HepG2 (cell line): ENCODE results near the gene LSM12. TPM values are rescaled to one million over a fixed set of nuclear protein-coding genes. Genes with fewer than 3 reads are reported as not detected.

Experiments used
- ASH2L ChIP-seq: fragments of 300-600, 200-600 bp; sonication (generic); IDR thresholded peaks from 2 replicates; pipeline ENCODE4 v1.7.0; 2017; ENCODE audit warnings: low read depth, mild to moderate bottlenecking, moderate library complexity, mixed read lengths, low read length; ENCODE audit not compliant: insufficient read length
- FUBP1 ChIP-seq: sonication (generic); formaldehyde crosslinking; IDR thresholded peaks from 2 replicates; pipeline ENCODE4 v1.5.1; 2020; ENCODE audit warnings: missing genetic modification reagents, mild to moderate bottlenecking, borderline replicate concordance
- HES4 ChIP-seq: sonication (generic); formaldehyde crosslinking; IDR thresholded peaks from 2 replicates; pipeline ENCODE4 v1.9.0; 2021; ENCODE audit warnings: mild to moderate bottlenecking, missing genetic modification reagents, borderline replicate concordance
- HOXA3 ChIP-seq: sonication (generic); formaldehyde crosslinking; IDR thresholded peaks from 2 replicates; pipeline ENCODE4 v1.5.0; 2020; ENCODE audit warnings: missing genetic modification reagents
- KMT2A ChIP-seq: sonication (generic); formaldehyde crosslinking; IDR thresholded peaks from 2 replicates; pipeline ENCODE4 v1.4.0; 2020; ENCODE audit warnings: missing genetic modification reagents
- MED13 ChIP-seq: sonication (generic); formaldehyde crosslinking; IDR thresholded peaks from 2 replicates; pipeline ENCODE4 v1.5.0; 2020; ENCODE audit warnings: missing genetic modification reagents
- MZF1 ChIP-seq: sonication (generic); formaldehyde crosslinking; IDR thresholded peaks from 2 replicates; pipeline ENCODE4 v1.8.1; 2023; ENCODE audit warnings: mild to moderate bottlenecking, missing genetic modification reagents, borderline replicate concordance
- NFYB ChIP-seq: sonication (generic); formaldehyde crosslinking; IDR thresholded peaks from 2 replicates; pipeline ENCODE4 v1.4.0; 2020; ENCODE audit warnings: missing genetic modification reagents
- RARG ChIP-seq: sonication (generic); formaldehyde crosslinking; IDR thresholded peaks from 2 replicates; pipeline ENCODE4 v1.4.0; 2020; ENCODE audit warnings: low read depth, mild to moderate bottlenecking, missing genetic modification reagents
- SIN3A ChIP-seq: IDR thresholded peaks from 2 replicates; pipeline ENCODE4 v1.6.1; 2011; ENCODE audit warnings: low read depth, mild to moderate bottlenecking, control low read depth, low read length, borderline replicate concordance
- TEAD2 ChIP-seq: sonication (generic); formaldehyde crosslinking; IDR thresholded peaks from 2 replicates; pipeline ENCODE4 v1.9.0; 2021; ENCODE audit warnings: missing genetic modification reagents
- TOPORS ChIP-seq: sonication (generic); formaldehyde crosslinking; IDR thresholded peaks from 2 replicates; pipeline ENCODE4 v1.8.0; 2023; ENCODE audit warnings: mild to moderate bottlenecking, missing genetic modification reagents
- WIZ ChIP-seq: sonication (generic); formaldehyde crosslinking; IDR thresholded peaks from 2 replicates; pipeline ENCODE4 v1.5.1; 2020; ENCODE audit warnings: mild to moderate bottlenecking, missing genetic modification reagents
- ZFP82 ChIP-seq: sonication (generic); formaldehyde crosslinking; IDR thresholded peaks from 2 replicates; pipeline ENCODE4 v1.5.1; 2020; ENCODE audit warnings: mild to moderate bottlenecking, missing genetic modification reagents, borderline replicate concordance
- ZFYVE20 ChIP-seq: sonication (generic); formaldehyde crosslinking; IDR thresholded peaks from 2 replicates; pipeline ENCODE4 v1.8.0; 2023; ENCODE audit warnings: low read depth, mild to moderate bottlenecking, moderate library complexity, missing genetic modification reagents, borderline replicate concordance
- ZNF12 ChIP-seq: sonication (generic); formaldehyde crosslinking; IDR thresholded peaks from 2 replicates; pipeline ENCODE4 v1.5.0; 2020; ENCODE audit warnings: missing genetic modification reagents
- ZNF230 ChIP-seq: sonication (generic); formaldehyde crosslinking; IDR thresholded peaks from 2 replicates; pipeline ENCODE4 v1.4.0; 2020; ENCODE audit warnings: mild to moderate bottlenecking, missing genetic modification reagents
- ZNF235 ChIP-seq: sonication (generic); formaldehyde crosslinking; IDR thresholded peaks from 2 replicates; pipeline ENCODE4 v1.8.1; 2023; ENCODE audit warnings: mild to moderate bottlenecking, missing genetic modification reagents, borderline replicate concordance
- ZNF329 ChIP-seq: sonication (generic); formaldehyde crosslinking; IDR thresholded peaks from 2 replicates; pipeline ENCODE4 v1.9.0; 2021; ENCODE audit warnings: low read depth, mild to moderate bottlenecking, missing genetic modification reagents
- ZNF337 ChIP-seq: sonication (generic); formaldehyde crosslinking; IDR thresholded peaks from 2 replicates; pipeline ENCODE4 v1.5.1; 2020; ENCODE audit warnings: missing genetic modification reagents, low read depth, mild to moderate bottlenecking, borderline replicate concordance
- ZNF33A ChIP-seq: sonication (generic); formaldehyde crosslinking; IDR thresholded peaks from 2 replicates; pipeline ENCODE4 v1.5.1; 2020; ENCODE audit warnings: missing genetic modification reagents, mild to moderate bottlenecking, moderate library complexity, borderline replicate concordance
- ZNF510 ChIP-seq: sonication (generic); formaldehyde crosslinking; IDR thresholded peaks from 2 replicates; pipeline ENCODE4 v1.4.0; 2020; ENCODE audit warnings: low read depth, mild to moderate bottlenecking, missing genetic modification reagents
- ZNF724P ChIP-seq: sonication (generic); formaldehyde crosslinking; IDR thresholded peaks from 2 replicates; pipeline ENCODE4 v1.8.0; 2022; ENCODE audit warnings: missing genetic modification reagents, borderline replicate concordance
- ZSCAN29 ChIP-seq: sonication (generic); formaldehyde crosslinking; conservative IDR thresholded peaks from 2 replicates; pipeline ENCODE4 v1.4.0; 2020; ENCODE audit warnings: mild to moderate bottlenecking, missing genetic modification reagents
- polyA plus RNA-seq, 8 experiments: library from polyadenylated mRNA; depleted of rRNA in 3 of 8; stranded (reverse) in 7 of 8; unstranded in 1 of 8; fragments of >200 nt; fragmentation: Illumina TruSeq in 4 of 8; extraction: Trizol in 4 of 8; gene quantifications; 2 replicates each; pipeline versions ENCODE4 v1.2.1 to v1.2.3, GENCODE V29; 2011 to 2016; ENCODE audit warnings: low read depth in 4 of 8, missing spikeins in 1 of 8, mixed read lengths in 1 of 8; ENCODE audit not compliant: insufficient read depth in 1 of 8
- total RNA-seq, 5 experiments: library from RNA; depleted of rRNA; stranded (reverse); fragments of >200 nt; fragmentation: Illumina TruSeq; extraction: Trizol; gene quantifications; 2 replicates each; pipeline ENCODE4 v1.2.3, GENCODE V29; 2016; ENCODE audit warnings: low read depth in 1 of 5
- TF ChIP-seq, protein P1 (sequence below): IDR thresholded peaks from 2 replicates; pipeline ENCODE4 v1.6.1; 2012; ENCODE audit warnings: low read length, improper control_type of control experiment

The LSM12 gene
- total and polyA plus RNA-seq, 2 of the 13 experiments (the other 11 are each of a cell fraction or from before 2014, with no cell fraction given), result 52.8 to 55.7 TPM

DNA sequence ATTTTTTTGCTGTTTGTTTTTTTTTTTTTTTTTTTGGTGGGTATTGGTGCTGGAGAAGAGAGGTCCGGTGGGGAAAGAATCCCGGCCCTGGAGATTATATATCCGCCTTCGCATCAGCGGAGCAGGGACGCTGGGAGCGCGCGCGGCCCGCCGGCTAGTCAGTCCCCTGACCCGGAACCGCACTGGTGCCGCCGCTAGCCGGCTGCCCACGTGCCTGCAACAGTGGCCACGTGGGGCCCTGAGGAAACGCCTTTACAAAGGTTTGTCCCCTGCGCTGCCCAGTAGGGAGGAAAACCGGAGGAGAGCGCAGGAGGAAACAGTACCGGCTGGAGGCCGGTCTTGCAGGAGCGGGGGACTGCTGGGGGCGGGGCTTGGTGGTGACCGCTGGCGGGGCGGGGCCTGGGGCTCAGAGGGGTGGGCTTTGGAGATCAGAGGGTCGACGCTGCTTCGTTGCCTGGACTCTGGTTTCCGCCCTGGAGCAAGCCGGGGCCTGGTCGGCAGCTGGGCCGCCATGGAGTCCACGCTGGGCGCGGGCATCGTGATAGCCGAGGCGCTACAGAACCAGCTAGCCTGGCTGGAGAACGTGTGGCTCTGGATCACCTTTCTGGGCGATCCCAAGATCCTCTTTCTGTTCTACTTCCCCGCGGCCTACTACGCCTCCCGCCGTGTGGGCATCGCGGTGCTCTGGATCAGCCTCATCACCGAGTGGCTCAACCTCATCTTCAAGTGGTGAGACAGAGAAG is 4.2 kb upstream of the LSM12 start, which contains the start of gene G6PC3 (continued):
- peak; percentile 89 for TF ChIP-seq KMT2A (CRISPR knock-in tag)
- peak; percentile 58; the same call in 1 of the 2 replicates for TF ChIP-seq MZF1 (CRISPR knock-in tag)
- TF ChIP-seq ZSCAN29 (CRISPR knock-in tag), result no peak; the same call in 1 of the 2 replicates
- peak; percentile 100 for TF ChIP-seq SIN3A
- TF ChIP-seq HES4 (CRISPR knock-in tag), result peak; percentile 92
- peak; percentile 84 for TF ChIP-seq WIZ (CRISPR knock-in tag)
- peak; percentile 93 for TF ChIP-seq ZNF230 (CRISPR knock-in tag)
- peak; percentile 97; the same call in 1 of the 2 replicates for TF ChIP-seq ZFP82 (CRISPR knock-in tag)
- peak; percentile 73 for TF ChIP-seq ASH2L
- TF ChIP-seq, protein P1, sequence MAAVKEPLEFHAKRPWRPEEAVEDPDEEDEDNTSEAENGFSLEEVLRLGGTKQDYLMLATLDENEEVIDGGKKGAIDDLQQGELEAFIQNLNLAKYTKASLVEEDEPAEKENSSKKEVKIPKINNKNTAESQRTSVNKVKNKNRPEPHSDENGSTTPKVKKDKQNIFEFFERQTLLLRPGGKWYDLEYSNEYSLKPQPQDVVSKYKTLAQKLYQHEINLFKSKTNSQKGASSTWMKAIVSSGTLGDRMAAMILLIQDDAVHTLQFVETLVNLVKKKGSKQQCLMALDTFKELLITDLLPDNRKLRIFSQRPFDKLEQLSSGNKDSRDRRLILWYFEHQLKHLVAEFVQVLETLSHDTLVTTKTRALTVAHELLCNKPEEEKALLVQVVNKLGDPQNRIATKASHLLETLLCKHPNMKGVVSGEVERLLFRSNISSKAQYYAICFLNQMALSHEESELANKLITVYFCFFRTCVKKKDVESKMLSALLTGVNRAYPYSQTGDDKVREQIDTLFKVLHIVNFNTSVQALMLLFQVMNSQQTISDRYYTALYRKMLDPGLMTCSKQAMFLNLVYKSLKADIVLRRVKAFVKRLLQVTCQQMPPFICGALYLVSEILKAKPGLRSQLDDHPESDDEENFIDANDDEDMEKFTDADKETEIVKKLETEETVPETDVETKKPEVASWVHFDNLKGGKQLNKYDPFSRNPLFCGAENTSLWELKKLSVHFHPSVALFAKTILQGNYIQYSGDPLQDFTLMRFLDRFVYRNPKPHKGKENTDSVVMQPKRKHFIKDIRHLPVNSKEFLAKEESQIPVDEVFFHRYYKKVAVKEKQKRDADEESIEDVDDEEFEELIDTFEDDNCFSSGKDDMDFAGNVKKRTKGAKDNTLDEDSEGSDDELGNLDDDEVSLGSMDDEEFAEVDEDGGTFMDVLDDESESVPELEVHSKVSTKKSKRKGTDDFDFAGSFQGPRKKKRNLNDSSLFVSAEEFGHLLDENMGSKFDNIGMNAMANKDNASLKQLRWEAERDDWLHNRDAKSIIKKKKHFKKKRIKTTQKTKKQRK, result no peak
- peak; percentile 79; the same call in 1 of the 2 replicates for TF ChIP-seq ZNF337 (CRISPR knock-in tag)
- no peak for TF ChIP-seq FUBP1 (CRISPR knock-in tag)
- peak; percentile 97 for TF ChIP-seq ZNF724P (CRISPR knock-in tag)
- peak; percentile 96; the same call in 1 of the 2 replicates for TF ChIP-seq ZNF235 (CRISPR knock-in tag)
- peak; percentile 93; the same call in 1 of the 2 replicates for TF ChIP-seq RARG
- TF ChIP-seq ZNF329 (CRISPR knock-in tag), result peak; percentile 71; the same call in 1 of the 2 replicates
- TF ChIP-seq ZFYVE20 (CRISPR knock-in tag), result no peak
- peak; percentile 97 for TF ChIP-seq HOXA3 (CRISPR knock-in tag)
- TF ChIP-seq ZNF510 (CRISPR knock-in tag), result peak; percentile 90
- TF ChIP-seq TOPORS (CRISPR knock-in tag), result peak; percentile 92
- TF ChIP-seq MED13 (CRISPR knock-in tag), result peak; percentile 85; the same call in 1 of the 2 replicates
- TF ChIP-seq ZNF33A (CRISPR knock-in tag), result 0 out of 2 replicates have a peak, but pooled peaks have one; percentile 89
- peak; percentile 82; the same call in 1 of the 2 replicates for TF ChIP-seq TEAD2 (CRISPR knock-in tag)
- TF ChIP-seq NFYB (CRISPR knock-in tag), result no peak; the same call in 1 of the 2 replicates
- peak; percentile 72 for TF ChIP-seq ZNF12 (CRISPR knock-in tag)
